Measurements from ENCODE around the gene SMAD5. TPM values are rescaled to one million over a fixed set of nuclear protein-coding genes. Genes with fewer than 3 reads are reported as not detected.
A peak's percentile ranks its signal among the peaks of the same experiment; 100 is the strongest.

The SMAD5 gene
- polyA plus RNA-seq, 3 donors: 7.9 to 19.2 (median 17.3) TPM

DNA sequence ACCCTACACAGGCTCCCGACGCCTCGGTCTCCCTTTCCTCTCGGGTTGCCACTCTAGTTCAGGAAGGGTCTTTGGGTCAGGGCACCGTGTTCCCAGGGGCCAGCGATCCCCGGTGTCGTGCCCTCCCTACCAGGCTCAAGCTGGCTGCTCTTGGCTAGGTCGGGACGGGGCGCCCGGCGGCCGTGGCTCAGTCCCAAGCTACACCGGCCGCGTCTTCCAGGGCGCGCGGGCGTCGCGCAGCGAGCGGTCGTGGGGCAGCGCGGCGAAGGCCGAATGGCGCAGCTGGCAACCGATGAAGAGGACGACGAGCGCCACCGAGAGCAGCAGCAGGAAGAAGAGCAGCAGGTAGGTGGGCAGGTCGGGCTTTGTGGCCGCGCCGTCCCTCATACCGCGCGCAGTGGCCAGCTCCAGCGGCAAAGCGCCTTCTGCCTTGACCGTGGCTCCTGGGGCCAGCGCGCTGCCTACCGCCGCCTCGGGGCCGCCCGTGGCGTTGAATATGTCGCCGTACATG lies 59.4 kb downstream of the SMAD5 start:
- Histone ChIP-seq H4K20me1 (ENCODE audit: insufficient read depth, low read length) (no peaks in the 10 kb centered on the region), H3K27me3 (ENCODE audit: control insufficient read depth in 2 of 2, insufficient read depth in 2 of 2, low read length in 2 of 2) (peaks cover 36 to 63% of the 10 kb centered on the region in 2 donors), H3K36me3 (replicated peaks in 1 of 2; ENCODE audit: control insufficient read depth in 1 of 2, insufficient read depth in 2 of 2, low read length in 2 of 2) (peaks cover 0 to 5% of the 10 kb centered on the region in 2 donors), H3K9me3 (replicated peaks in 1 of 2; ENCODE audit: control insufficient read depth in 1 of 2, insufficient read depth in 1 of 2, low read length in 2 of 2) (peaks cover 0 to 10% of the 10 kb centered on the region in 2 donors), H3K79me2 (ENCODE audit: insufficient read depth, low read length) (no peaks in the 10 kb centered on the region), H2AFZ (ENCODE audit: insufficient read depth, low read depth, low read length, poor library complexity, severe bottlenecking) (no peak overlapping the region), H3K4me3 (replicated peaks in 1 of 3; ENCODE audit: low read depth in 2 of 3, low read length in 3 of 3) (no peak overlapping the region), H3K4me1 (ENCODE audit: control insufficient read depth in 1 of 2, insufficient read depth in 2 of 2, low read length in 2 of 2) (peaks cover 3 to 12% of the 10 kb centered on the region in 2 donors), H3K4me2 (replicated peaks; ENCODE audit: extremely low read depth, low read length, poor library complexity, severe bottlenecking) (peak overlapping the region; percentile 17), H3K9ac (ENCODE audit: insufficient read depth, low read length, poor library complexity, severe bottlenecking) (no peak overlapping the region), H3K27ac (ENCODE audit: low read depth in 1 of 2, low read length in 2 of 2) (no peak overlapping the region)
- H3K4me1 Mint-ChIP-seq: peaks cover 10% of the 10 kb centered on the region
- intact Hi-C loops (cut with micrococcal nuclease): no loop called here
- WGBS (ENCODE audit: insufficient coverage): under 1% methylated on average over 56 of the region's 56 CpGs
- peaks cover 12 to 21% of the 10 kb centered on the region in 2 donors for H3K36me3 Mint-ChIP-seq
- DNase-seq: no peak
- H3K27me3 Mint-ChIP-seq (ENCODE audit: low read depth in 3 of 3): peaks cover 50 to 72% (median 57%) of the 10 kb centered on the region in 3 donors
- H3K9me3 Mint-ChIP-seq: peaks cover 0 to 6% (median 2%) of the 10 kb centered on the region in 7 donors
- TF ChIP-seq, protein P1, sequence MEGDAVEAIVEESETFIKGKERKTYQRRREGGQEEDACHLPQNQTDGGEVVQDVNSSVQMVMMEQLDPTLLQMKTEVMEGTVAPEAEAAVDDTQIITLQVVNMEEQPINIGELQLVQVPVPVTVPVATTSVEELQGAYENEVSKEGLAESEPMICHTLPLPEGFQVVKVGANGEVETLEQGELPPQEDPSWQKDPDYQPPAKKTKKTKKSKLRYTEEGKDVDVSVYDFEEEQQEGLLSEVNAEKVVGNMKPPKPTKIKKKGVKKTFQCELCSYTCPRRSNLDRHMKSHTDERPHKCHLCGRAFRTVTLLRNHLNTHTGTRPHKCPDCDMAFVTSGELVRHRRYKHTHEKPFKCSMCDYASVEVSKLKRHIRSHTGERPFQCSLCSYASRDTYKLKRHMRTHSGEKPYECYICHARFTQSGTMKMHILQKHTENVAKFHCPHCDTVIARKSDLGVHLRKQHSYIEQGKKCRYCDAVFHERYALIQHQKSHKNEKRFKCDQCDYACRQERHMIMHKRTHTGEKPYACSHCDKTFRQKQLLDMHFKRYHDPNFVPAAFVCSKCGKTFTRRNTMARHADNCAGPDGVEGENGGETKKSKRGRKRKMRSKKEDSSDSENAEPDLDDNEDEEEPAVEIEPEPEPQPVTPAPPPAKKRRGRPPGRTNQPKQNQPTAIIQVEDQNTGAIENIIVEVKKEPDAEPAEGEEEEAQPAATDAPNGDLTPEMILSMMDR (IDR thresholded peaks at IDR 0.05): no peak
- H3K27ac Mint-ChIP-seq: no peak overlapping the region
- peak overlapping the region; percentile 53 to 72 for H3K4me3 Mint-ChIP-seq

DNA sequence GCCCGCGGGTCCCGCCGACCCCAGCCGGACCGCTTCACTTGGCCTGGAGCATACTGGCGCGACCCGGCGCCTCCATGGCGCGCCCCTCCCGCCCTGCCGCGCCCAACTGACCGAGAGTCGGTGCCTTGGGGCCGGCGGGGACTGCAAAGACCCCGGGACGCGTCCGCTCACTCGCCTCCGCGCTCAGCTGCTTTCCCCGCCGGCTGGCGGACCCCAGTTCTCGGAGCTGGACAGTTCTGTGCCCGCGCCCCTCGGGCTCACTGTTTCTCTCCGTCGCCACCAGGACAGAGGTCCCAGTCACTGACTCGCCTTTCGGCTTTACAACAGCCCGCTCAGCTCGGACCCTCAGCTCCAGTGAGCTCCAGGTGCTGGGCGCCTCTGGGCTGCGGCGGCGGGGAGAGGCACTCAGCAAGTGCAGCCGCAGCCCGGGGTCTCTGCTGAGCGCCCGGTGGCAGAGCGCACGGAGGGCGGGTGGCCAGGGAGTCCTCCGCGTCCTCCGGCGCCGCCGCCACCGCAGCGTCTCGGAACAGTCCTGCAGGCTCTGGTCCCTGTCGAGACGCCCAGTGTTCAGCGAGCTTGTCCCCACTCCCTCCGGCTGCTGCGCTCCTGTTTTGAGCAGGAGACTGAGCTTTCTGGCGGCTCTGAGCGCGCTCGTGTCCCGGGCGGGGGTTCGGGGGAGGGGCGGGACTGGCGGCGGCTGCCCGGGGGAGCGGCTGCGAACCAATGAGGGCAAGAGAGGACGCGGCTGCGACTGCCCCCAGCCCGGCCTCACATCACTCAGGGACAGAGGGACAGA lies 60.1 kb downstream of the SMAD5 start, which contains the start of gene SMIM32:
TSS of gene SMIM32 (minus strand) at position 637 of the 796 bp plus-strand sequence. CDS start 638 bp downstream, outside the sequence.
- H3K27me3 Mint-ChIP-seq (ENCODE audit: low read depth in 3 of 3): peaks cover 50 to 74% (median 57%) of the 10 kb centered on the region in 3 donors
- Histone ChIP-seq H3K9me3 (replicated peaks in 1 of 2; ENCODE audit: control insufficient read depth in 1 of 2, insufficient read depth in 1 of 2, low read length in 2 of 2) (peaks cover 0 to 10% of the 10 kb centered on the region in 2 donors), H3K4me1 (ENCODE audit: control insufficient read depth in 1 of 2, insufficient read depth in 2 of 2, low read length in 2 of 2) (peaks cover 3 to 12% of the 10 kb centered on the region in 2 donors), H2AFZ (ENCODE audit: insufficient read depth, low read depth, low read length, poor library complexity, severe bottlenecking) (no peak within 1 kb of the TSS), H3K27ac (ENCODE audit: low read depth in 1 of 2, low read length in 2 of 2) (no peak within 1 kb of the TSS), H3K36me3 (replicated peaks in 1 of 2; ENCODE audit: control insufficient read depth in 1 of 2, insufficient read depth in 2 of 2, low read length in 2 of 2) (peaks cover 0 to 4% of the 10 kb centered on the region in 2 donors), H4K20me1 (ENCODE audit: insufficient read depth, low read length) (no peaks in the 10 kb centered on the region), H3K27me3 (ENCODE audit: control insufficient read depth in 2 of 2, insufficient read depth in 2 of 2, low read length in 2 of 2) (peaks cover 36 to 63% of the 10 kb centered on the region in 2 donors), H3K9ac (ENCODE audit: insufficient read depth, low read length, poor library complexity, severe bottlenecking) (no peak within 1 kb of the TSS), H3K4me3 (replicated peaks in 1 of 3; ENCODE audit: low read depth in 2 of 3, low read length in 3 of 3) (no peak within 1 kb of the TSS), H3K4me2 (replicated peaks; ENCODE audit: extremely low read depth, low read length, poor library complexity, severe bottlenecking) (peak within 1 kb of the TSS; percentile 17), H3K79me2 (ENCODE audit: insufficient read depth, low read length) (no peaks in the 10 kb centered on the region)
- 2% methylated on average over 81 of the region's 81 CpGs for WGBS (ENCODE audit: insufficient coverage)
- peaks cover 9 to 16% of the 10 kb centered on the region in 2 donors for H3K36me3 Mint-ChIP-seq
- intact Hi-C loops (cut with micrococcal nuclease): no loop called here
- no peak for DNase-seq
- H3K4me3 Mint-ChIP-seq: peak within 1 kb of the TSS; percentile 53 to 81
- H3K9me3 Mint-ChIP-seq: peaks cover 0 to 6% (median 2%) of the 10 kb centered on the region in 7 donors
- H3K27ac Mint-ChIP-seq: no peak within 1 kb of the TSS
- H3K4me1 Mint-ChIP-seq: peaks cover 10% of the 10 kb centered on the region
- TF ChIP-seq, protein P1 (IDR thresholded peaks at IDR 0.05): no peak

All from CD14-positive monocyte (primary cell).